Stimulated activated CD8-positive, alpha-beta memory T cell treated with anti-CD3 and anti-CD28 coated beads, Interleukin-4, amount 100 ng/mL, for 24 hours (primary cell): ENCODE measurements around the gene CACNA1E.

Experiments
- DNase-seq: peaks from one replicate; pipeline ENCODE4 v3.0.0-alpha.2; 2020; ENCODE audit warnings: low read depth

CACNA1E gene

DNA sequence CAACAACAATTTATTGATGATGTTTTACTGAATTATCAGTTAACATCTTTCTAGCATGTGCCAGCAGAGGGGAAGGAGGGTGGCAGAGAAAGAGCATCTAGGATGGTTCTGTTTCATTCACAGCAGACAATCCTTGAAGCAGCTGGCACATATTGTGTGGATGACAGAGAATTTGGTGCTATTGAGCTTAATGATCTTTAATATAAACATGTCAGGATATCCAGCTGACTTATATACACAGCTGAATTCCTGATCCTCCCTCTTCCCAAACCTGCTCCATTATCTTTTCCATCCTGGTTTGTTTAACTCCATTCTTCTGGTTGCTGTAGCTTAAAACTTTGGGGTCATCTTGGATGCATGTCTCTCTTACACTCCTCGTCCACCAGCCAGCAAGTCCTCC lies 218.6 kb downstream of the CACNA1E start:
- DNase-seq = no peak

DNA sequence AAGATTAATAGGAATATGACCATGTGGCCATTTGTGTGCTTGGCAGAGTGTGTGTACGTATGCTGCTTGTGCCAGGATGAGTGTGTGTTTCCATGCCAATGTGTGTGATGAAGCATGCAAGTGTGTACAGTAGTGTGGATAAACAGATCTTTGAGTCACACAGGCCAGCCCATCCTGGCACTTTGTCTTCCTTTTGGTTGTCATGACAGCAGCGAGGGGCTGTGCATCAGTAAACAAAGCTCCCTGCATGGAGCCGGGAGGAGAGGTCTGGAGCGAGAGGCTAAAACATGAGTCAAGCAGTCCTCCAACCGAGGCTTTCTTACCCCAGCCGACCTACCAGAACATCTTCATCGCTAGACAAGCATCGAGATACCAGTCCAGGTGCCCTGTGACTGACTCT lies 221.2 kb downstream of the CACNA1E start:
- DNase-seq = no peak

DNA sequence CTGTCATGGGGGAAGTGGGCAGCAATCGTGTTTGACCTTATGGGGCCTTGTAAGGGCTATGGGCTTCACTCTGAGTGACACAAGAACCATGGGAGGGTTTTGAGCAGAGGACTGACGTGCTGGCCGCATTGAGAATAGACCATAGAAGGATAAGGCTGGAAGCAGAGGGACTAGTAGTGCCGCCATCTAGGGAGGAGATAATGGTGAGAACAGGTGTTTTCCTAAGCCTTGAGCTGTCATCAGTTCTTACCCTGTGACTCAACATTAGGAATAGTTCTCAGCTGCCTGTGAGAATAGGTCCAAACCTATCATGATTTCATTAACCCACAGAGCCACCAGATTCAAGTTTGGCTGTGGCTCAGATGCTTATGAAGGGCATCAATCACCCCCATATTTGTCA lies 228.5 kb downstream of the CACNA1E start:
- no peak for DNase-seq

GRCh38 chr1:181712711-181713110 lies 229.4 kb downstream of the CACNA1E start:
- DNase-seq = no peak

GRCh38 chr1:181714428-181714827 lies 231.1 kb downstream of the CACNA1E start:
- DNase-seq = no peak

DNA sequence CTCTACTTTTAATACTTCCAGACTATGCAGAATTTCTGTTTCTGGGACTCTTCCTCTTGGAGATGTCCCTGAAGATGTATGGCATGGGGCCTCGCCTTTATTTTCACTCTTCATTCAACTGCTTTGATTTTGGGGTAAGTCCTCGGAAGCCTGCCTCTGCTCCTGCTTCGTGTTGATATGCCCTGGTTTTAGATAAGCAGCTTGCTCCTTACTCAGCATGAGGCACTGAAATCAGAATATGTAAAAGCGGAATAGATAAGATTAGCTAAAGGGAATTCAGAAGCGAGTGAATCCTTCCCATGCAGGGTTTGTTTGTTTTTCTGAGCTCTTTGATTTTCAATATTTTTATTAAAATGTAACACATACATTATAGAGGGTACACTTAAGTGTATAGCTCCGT lies 234.7 kb downstream of the CACNA1E start:
- DNase-seq = no peak

GRCh38 chr1:181726320-181727012 lies 243.1 kb downstream of the CACNA1E start:
- no peak for DNase-seq

DNA sequence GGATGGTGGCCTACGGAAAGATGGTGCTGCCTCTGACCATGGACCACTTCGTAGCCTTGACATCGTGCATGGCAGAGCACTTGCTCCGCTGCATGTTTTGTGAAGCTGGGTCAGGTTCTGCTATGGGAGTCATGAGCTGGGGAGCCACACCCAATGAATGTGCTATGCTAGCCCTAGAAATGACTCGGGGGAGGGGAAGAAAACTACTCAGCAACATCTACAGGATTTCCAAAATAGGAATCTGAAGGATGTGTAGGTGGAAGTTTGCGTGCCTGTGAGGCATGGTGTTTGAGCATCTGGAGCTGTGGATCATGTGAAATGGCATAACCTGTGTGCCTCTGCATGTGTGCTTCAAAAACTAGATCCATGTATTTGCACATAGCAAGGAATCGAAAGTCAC lies 247.3 kb downstream of the CACNA1E start:
- DNase-seq = no peak

DNA sequence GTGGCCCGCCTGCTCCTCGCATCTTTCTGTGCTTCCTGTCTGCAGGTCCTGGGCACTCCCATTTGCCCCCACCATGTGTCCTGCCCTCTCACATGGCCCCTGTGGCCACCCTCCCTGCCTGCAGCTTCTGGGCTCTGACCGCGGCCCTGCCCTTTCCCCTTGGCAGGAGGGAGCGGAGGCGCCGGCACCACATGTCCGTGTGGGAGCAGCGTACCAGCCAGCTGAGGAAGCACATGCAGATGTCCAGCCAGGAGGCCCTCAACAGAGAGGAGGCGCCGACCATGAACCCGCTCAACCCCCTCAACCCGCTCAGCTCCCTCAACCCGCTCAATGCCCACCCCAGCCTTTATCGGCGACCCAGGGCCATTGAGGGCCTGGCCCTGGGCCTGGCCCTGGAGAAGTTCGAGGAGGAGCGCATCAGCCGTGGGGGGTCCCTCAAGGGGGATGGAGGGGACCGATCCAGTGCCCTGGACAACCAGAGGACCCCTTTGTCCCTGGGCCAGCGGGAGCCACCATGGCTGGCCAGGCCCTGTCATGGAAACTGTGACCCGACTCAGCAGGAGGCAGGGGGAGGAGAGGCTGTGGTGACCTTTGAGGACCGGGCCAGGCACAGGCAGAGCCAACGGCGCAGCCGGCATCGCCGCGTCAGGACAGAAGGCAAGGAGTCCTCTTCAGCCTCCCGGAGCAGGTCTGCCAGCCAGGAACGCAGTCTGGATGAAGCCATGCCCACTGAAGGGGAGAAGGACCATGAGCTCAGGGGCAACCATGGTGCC lies 249.1 kb downstream of the CACNA1E start:
- no peak for DNase-seq

- DNase-seq = no peak
These were observed 250.2 kb downstream of the CACNA1E start for GRCh38 chr1:181733486-181733885.

DNA sequence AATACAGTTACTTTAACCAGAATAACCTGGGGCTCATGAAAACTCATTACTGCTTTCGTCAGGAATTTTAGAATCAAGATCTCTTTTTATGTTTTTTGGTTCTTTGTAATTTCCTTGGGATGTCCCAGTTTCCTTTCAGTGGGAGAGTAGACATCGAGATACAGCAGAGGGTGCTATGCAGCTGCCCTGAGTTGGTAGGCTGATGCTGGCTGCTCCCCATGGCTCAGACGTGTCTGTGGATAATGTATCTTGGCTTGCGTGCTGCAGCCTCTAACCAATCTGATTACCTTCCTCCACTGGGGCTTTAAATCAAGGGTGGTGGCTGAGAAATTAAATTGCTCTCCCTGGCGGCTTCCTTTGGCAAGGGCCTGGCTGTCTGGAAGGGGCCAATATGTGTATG lies 253.7 kb downstream of the CACNA1E start:
- DNase-seq = no peak

DNA sequence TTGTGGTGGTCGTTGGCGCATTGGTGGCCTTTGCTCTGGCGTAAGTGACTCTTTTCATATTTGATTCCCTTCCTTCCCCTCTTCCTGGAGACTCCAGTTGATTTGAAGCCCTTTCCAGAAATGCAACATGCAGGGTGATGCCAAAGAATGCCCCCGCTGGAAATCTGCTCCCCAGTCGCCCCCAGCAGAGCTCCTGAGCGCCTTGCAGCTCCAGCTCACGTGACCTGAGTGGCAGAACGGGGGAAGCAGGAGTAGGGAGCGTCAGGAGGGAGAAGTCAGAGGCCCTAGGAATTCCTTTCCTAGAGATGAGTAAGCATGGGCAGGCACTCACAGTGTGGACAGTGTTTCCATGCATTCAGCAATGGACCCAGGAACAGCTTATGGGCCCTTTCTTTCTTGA lies 255.9 kb downstream of the CACNA1E start:
- DNase-seq = no peak

- no peak for DNase-seq
These were observed 259.1 kb downstream of the CACNA1E start for GRCh38 chr1:181742426-181742825.

DNA sequence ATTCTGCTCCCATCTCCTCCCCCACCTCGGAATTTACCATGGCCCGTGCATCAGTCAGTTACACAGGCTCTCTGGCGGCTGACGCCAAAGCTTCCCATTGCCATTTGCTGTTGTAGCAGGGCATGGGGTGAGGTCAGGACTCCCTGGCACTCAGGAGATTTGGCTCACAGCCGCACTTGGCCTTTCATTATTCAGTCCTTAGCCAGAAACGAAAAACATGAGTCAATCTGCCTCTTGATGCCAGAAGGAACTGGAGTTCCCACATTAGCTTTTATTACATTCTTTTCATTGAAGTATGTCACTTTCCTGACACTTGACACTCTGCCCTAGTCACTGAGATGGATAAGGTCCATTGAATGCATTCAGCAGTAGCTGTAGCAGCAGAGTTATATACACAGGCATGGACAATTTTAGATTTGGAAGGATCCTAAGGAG lies 260.6 kb downstream of the CACNA1E start:
- DNase-seq = no peak

DNA sequence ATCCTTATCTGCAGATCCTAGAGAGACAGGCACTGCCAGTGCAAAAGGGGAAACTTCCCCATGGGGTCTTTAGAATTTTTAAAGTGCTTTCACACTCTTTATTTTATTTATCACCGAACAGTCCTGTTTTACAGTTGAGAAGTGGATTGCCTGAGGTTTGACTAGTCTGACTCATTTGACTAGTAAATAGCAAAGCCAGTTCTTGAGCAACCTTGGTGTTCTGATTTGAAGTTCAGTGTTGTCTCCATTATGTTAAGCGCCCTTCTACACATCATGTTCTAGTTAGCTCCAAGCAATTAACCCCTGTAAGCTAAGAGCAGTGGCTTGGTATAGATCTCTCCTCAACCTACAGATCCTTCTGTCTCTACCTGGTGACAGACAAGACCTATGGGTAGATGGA lies 262.9 kb downstream of the CACNA1E start:
- no peak for DNase-seq

GRCh38 chr1:181748013-181748412 lies 264.7 kb downstream of the CACNA1E start:
- DNase-seq = no peak

GRCh38 chr1:181754103-181754502 lies 270.8 kb downstream of the CACNA1E start:
- no peak for DNase-seq

GRCh38 chr1:181759481-181759880 lies 276.2 kb downstream of the CACNA1E start:
- no peak for DNase-seq

DNA sequence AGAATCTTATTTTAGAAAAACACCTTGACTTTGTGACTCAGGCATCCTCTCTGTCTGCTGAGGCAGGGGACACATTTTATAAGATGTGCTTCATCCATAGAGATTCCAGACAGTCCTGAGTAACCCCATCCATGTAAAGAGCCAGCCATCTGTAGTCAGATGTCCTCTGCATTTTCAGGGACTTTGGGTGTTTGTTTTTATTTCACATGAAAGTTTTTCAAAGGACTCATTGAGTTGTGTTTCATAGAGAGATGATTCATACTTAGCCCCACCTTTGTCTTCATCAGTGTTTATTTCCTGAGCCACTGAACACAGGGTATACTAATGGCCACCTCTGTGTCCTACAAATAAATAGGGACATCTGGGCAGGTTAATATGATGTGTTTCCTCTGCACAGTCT lies 280.4 kb downstream of the CACNA1E start:
- no peak for DNase-seq

GRCh38 chr1:181765451-181766026 lies 282.2 kb downstream of the CACNA1E start:
- no peak for DNase-seq

DNA sequence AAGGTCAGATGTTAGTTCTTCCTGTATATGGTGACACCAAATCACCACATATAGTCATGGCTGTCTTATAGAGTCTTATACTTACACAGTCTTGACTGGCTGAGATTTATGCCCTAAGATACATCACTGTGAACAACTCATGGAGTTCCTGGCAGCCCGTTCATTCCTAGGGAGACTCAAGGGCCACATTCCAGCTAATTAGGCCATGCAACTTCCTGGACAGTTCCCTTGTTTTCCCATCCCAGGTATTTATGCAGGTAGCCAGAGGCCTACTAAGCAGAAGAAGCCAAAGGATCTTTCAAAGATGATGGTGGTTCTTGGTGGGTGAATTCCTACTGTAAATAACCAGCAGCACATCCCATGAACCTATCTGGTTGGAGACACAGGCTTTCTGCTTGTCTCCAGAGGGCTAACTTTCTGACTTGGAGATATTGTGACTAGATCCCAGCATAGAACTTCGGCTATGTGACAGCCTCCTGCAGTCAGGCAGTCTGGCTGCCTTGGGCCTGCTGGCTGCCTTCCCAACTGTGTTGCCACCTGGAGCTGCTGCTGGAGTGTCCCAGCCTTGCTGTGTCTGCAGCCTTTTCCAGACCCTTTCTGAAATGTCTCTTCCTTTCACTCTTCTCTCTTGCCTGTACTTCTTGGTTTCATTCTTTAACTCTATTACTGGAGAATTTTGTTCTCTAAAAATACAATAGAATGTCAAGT lies 283.8 kb downstream of the CACNA1E start:
- no peak for DNase-seq

DNA sequence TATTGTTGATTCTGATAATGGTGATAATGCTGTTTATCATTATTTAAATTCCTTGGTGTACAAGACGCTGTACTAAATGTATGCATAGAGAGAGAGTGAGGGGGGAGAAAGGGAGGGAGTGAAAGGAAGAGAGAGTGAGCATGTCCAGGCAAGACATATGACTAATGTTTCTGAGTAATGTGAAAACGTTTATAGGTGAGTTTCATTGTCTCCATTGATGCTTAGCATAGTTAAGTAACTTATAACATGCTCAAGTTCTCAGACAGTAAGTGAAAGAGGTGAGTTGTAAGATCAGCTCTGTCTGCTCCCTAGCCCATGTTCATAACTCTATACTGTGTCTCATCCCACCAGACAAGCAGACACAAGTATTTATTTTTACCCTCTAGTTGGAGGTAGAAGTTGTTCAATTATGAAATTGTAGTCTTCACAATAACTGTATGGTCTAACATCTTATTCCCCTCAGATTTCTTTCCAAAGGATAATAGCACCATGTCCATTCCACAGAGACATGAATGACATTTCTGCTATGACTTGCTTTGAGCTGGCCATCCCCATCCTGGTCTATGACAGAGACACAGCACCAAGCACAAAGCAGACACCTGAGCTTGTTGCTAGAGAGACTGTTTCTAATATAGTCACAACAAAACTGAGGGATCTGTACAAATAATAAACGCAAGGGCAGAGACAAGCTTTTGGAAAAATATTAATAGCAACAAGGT lies 285.1 kb downstream of the CACNA1E start:
- DNase-seq = no peak
